Activated CD4-positive, alpha-beta T cell treated with anti-CD3 and anti-CD28 coated beads, Interleukin-2, amount 50 U/mL, for 24 hours (primary cell): ENCODE measurements around the gene ATR.
"Not testable (repeated sequence)": the region's sequence is repeated elsewhere in the genome, so short reads cannot be mapped to it uniquely, and the experiment has no call there.

ENCODE experiments used
- DNase-seq, 2 donors: peaks; one replicate each; pipeline ENCODE4 v3.0.0-alpha.2; 2020; ENCODE audit warnings: low read depth in 1 of 2, low spot score in 1 of 2

The ATR gene

DNA sequence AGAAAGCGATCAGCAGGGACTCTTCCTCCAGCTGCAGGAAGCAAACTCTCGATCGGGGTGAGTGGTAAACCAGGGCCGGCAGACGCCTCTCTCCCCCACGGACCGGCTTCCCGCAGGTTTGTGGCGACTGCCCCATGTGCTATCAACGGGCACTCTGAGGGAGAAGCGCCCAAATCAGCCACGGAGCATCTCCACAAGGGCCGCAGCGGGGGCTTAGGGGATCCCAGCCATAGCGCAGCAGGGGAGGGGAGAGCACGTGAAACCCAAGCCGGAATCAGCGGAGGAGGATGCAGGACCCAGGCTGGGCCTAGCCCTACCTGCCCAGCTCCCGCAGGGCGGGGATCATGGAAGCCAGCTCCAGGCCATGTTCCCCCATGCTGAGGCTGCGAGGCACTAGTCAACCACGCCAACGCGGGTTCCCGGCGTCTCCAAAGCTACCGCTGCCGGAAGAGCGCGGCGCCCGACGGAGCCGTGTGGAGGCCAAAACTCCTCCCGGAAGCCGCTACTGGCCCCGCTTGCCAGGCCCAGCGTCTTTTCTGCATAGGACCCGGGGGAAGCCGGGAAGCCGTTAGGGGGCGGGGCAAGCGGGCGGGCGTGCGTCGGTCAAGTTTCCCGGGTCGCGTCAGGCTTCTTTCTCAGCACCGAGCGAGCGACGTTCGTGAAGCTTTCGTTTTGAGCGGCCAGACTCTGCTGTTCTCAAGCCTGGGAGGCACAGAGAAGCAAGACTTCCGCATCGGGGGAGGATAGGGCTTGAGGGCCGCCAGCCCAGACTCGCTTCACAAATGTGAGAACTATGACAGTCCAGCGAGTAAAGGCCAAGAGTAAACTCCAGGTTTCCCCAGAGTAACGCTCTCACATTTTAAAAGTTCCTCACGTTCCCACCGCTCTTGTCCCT, at the start of gene ATR:
TSS of gene ATR (minus strand) at position 405 of the 895 bp plus-strand sequence. CDS start at position 376, 29 bp downstream.
- DNase-seq: peak; percentile 93 to 94

DNA sequence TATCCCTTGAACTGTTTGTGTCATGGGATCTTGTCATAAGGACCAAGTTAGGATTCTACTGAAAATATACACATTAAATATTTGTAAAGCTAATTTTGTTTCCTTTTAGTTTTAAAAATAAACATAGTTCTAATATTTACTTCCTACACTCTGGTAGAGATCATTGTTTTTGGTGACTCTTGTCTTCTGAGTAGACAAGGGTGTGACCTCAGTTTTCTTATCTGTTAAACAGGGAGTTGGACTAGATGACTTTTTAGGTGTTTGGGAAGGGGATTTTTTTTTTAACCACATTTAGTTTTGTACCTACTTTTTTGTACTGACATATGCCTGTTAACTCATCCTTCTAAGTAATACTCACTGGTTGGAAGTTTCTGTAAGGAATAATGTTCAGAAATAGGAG, 48.4 kb upstream of the ATR start:
- no peak for DNase-seq

DNA sequence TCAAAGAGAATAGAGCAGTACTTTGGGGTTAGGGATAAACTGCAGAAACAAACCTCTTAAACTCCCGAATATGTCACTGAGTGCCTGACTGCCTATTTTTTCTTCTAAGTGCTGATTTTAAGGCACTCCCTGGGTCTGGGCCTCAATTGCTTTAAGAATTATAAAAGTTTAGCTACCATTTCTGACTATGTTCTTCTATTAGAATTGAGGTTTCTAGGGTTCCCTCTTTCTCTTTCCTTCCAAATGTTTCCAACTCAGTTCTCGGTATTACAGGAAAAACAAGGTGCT, 46.6 kb upstream of the ATR start:
- no peak for DNase-seq

DNA sequence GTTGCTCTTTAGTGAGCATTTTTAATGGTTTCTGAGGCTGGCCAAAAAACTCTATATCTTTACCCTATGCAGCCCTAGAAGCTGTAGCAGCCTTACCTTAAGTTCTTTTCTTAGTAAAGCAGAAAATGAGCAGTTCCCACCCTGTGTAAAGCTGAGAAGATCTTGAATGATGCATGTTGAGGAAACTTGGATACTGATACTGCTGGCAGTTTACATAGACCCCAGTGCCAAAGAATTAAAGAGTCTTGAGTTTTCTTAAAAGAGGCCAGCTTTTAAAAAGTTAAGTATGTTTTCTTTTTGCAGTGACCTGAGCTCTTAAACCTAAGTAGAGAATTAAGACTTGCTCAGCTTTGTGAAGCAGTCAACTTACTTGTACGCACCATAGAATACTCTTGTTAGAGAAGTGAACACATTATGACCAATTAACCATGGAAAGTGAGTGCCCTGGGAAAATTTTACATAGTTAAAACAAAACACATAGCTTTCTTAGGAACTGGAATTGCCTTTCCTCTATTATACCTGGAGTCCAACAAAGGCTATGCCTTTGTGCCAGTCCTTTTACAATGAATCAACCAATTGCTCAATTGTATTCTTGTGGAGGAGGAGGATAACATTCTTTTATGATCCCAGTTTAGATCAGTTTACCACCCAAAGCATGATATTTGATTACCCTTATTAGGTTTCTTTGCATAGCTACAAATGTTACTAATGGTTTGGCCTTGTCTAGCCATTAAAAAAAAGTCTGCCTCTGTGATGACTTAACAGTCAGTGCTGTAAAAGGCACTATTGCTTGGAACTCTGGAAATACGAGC, 46.0 kb upstream of the ATR start:
- DNase-seq: no peak

DNA sequence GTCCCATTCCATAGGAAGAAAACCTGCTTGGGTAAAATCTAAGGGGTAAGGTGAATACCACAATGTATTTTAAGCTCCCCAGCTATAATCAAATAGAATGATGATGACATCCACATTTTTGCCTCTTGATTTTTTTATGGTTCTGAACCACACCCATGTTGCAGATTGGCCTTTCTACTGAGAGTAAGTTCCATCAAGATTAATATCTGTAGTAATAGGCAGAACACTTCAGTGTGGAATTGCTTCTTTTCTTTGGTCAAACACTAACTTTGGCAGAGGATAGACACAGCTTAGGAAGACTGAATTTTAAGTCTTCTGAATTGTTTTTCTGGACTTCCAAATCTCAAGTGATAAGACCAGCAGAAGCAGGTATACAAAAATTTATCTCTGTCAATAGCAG, 44.7 kb upstream of the ATR start:
- DNase-seq: no peak

DNA sequence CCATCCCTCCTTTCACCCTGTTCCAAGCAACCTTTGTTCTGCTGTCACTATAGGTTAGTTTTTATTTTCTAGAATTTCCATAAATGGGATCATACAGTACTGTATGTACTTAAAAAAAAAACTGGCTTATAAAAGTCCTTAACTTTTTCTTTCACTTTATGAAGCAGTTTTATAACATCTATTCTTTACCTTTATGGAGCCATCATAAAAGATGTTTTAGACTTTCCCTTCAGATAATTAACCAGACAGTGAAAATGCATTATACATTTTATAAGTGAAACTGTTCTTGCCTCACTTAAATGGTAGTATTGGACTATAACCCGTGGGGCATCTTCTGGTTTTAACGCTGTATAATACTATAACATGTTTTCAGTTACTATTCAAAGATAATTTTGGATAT, 43.9 kb upstream of the ATR start:
- no peak for DNase-seq

DNA sequence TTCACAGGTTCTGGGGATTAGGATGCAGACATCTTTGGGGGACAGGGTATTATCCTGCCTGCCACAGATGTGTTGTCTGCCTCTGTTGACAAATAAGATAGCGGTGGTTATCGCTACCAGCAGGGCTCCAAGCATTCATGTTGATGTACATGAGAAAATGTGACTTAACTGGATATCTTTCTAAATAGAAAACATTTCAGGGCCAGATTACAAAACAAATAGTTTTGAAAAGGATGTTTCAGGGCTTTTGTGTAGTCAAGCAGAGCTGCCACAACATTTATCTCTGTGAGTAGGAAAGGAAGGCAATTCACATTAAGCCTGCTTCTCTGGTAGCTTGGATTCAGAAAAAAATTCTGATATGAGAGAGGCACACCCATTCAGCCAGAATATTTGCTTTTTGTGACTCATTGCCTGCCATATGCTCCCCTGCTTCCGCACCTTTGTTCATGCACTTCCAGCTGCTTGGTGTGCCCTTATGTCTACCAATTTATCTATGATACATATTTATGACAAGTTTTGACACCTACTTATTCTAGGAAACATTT, 40.5 kb upstream of the ATR start:
- DNase-seq: no peak

DNA sequence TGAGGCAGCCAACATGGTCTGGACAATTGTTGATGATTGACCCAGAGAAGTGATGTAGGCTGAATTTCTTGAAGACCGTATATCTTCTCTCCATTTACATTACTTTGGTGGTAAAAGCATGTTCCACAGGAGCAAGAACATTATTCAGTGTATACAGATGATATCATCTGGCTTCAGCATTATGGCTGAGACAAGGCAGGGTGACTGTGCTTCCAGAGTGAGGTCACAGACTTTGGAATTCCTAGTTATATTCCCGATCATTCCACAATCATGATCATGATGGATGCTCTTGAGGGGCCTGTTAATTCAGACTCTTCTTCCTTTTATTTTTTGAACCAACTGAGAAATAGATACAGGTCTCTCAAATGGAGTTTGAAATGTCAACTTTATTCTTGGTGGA, 36.6 kb upstream of the ATR start:
- no peak for DNase-seq

DNA sequence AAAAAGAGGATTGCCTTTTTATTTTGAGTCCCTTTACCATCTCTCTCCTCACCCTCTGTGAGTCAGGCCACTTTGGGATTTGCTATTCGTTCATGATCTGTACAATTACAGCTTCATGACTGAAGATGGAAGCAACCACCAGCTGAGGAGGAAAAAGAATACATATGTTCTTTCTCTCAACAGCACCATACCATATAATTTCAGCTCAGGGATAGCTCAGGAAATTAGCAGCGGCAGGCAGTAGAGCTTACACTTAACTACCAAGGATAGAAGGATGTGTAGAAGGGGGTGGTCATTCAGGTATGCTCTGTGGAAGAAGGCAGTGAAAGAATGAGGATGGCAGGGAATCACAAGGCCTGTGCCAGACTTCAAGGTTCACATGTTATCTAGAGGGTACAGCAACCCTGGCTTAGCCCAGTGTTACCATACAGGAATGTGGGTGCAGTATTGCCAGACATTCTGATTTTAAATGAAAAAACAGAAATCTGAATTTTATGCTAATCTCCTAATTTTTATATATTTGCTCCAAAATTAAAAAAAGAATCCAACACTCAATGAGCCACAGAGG, 35.6 kb upstream of the ATR start:
- no peak for DNase-seq

DNA sequence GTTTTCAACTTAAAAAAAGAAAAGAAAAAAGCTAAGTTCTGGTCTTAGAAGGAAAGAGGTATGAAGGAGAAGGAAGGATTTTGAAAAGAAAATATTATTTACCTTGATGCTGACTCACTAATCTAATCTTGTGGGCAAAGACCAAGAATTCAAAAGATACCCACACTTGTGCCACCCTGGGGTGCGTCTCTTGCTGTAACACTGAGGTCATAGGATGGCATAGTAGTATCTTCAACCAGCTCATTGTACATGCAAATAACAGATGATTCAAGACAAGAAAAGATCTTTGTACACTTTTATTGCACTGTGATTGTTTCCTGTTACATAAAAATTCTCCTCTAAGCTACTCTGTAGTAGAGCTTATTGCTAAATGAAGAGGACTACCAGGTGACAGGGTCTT, 35.0 kb upstream of the ATR start:
- DNase-seq: no peak

DNA sequence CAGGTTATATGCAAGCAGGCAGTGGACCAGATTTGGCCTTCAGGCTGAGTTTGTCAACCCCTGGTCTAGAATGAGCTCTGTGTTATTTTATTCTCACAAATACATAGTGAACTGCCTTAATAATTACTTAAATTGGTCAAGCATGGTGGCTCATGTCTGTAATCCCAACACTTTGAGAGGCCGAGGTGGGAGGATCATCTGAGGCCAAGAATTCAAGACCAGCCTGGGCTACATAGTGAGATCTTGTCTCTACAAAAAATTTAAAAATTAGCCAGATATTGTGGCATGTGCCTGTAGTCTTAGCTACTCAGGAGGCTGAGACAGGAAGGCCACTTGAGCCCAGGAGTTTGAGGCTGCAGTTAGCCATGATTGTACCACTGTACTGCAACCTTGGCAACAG, 32.7 kb upstream of the ATR start:
- no peak for DNase-seq

DNA sequence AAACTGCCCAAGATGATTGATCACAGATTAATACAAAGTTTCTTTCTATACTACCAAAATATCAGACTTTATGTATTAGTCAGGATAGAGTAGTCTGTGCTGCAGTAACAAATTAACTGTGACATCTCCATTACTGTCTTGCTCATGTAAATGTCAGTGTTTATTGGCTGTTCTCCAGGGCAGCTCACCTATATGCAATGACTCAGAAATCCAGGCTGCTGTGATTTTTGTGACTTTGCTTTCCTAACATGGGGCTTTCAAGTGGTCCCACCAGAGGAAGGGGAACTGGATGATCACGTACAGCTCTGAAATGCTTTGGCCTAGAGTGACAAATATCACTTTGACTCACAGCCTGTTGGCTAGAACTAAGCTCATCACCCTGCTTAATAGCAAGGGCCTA, 30.6 kb upstream of the ATR start:
- no peak for DNase-seq

DNA sequence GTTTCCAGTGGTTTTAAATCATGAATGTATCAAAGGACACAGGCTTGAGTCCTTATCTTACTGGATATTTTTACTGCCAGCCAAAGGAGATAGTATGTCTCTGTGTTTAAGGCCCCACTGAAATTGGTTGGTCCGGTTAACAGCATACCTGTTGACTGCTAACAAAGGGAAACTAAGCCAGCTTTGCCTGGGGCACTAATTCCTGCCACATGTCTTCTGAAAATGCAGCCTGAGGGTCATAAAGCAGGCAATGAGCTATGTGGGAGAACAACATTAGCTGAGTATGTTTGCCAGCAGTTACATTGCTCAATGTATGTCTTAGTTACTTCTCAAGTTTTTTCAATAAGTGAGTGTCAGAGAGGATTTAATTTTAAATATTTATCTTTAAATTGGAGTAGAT, 30.1 kb upstream of the ATR start:
- DNase-seq: no peak

DNA sequence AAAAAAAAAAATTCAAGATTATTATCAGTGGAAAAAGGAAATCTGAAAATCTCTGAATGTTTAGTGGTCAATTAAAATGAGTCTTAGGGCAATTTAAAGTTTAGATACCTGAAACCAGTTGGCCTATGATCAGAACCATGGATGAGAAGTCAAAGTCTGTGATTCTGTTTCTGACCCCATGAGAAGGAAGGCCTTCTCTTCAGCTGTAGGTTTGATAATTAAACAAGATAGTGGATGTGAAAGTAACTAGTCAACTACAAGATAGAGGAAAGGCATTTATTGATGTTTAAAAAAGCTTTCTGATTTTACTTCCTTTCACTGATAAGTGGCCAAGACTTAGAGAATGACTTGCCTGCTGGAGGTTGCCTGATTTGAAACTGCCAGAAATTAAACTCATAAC, 26.4 kb upstream of the ATR start:
- DNase-seq: no peak

DNA sequence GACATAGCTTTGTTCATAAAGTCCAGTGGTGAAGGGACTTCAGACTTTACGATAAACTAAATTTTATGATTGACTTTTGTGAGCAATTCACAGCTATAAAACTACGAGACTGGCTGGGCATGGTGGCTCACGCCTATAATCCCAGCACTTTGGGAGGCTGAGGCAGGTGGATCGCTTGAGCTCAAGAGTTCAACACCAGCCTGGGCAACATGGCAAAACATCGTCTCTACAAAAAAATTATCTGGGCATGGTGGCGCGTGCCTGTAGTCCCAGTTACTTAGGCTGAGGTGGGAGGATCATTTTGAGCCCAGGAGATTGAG, 24.8 kb upstream of the ATR start:
- not testable (repeated sequence) for DNase-seq

DNA sequence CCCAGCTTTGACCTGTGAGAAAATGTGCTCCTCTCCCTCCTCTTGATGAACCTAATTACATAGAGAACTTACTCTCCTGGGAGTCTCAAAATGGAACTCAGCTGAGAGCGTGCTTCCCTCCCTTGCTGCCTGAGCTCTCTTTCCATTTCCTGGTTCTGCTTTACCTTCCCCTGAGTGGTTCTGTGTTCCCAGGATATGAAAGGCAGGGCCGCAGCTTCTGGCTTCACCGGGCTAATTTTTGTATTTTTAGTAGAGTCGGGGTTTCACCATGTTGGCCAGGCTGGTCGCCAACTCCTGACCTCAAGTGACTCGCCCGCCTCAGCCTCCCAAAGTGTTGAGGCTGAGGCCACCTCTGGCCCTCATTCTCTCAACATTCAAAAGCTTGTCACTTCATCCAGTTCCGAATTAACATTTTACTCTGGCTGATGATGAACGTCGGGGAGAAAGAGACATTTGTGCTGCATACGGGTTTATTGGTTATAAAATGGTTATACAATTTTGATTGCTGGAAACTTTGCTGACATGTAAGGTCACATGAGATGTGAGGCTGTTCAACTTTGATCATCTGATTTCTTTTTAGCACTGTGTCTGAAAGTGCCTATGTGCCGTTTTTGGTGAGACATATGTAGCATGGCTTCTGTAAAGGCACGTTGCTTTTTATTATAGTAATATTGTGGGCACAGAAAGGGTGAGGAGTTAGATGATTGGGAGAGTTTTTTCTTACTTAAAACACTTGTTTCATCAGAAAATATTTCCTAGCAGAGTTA, 24.3 kb upstream of the ATR start:
- no peak for DNase-seq

DNA sequence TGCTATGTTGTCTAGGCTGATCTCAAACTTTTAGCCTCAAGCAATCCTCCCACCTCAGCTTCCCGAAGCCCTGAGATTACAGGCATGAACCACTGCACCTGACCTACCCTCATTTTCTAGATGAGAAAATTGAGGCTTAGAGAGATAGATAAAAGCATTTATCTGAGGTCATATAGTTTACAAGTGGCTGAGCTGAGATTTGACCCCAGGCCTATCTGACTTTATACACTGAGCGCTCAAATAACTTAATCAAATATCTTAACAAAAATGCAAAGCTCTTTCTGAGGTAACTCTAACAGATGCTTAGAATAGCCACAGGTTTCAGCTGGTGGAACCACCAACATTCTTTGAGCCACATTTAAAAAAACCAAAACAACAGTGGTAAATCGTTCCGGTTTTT, 23.2 kb upstream of the ATR start:
- no peak for DNase-seq

DNA sequence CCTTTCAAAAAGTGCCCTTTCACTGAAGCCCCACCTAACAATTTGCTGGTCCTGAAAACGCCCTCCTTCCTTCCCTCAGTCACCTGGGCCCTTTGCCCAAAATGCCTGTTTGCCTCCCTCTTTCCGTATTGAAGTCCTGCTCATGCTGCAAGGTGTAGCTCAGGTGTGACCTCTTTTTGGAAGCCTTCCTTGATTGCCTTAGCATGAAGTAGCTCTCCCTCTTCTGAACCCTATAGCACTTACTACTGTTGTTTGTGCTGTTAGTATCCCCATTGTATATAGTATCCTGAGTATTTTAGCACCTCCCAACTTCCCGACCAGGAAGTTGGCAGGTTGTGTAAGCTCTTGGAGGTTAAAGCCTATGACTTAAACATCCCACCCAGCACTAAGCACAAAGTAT, 19.4 kb upstream of the ATR start:
- DNase-seq: no peak

DNA sequence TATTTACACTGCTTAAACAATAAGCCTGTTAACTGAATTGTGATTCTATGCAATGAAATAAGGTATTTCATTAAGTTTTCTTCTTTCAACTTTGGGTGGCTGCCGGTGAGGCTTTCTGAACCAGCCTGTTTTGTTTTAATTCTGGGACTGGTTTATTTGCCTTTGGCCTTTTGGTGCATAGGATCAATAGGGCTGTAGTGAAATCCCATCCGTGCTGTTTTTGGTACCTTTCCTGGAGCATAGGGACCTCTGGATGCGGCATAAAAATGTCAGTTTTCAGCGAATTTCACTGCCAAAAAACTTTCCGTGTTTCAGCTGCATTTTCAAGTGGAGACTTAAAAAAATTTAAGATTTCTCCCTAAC, 18.2 kb upstream of the ATR start:
- no peak for DNase-seq

DNA sequence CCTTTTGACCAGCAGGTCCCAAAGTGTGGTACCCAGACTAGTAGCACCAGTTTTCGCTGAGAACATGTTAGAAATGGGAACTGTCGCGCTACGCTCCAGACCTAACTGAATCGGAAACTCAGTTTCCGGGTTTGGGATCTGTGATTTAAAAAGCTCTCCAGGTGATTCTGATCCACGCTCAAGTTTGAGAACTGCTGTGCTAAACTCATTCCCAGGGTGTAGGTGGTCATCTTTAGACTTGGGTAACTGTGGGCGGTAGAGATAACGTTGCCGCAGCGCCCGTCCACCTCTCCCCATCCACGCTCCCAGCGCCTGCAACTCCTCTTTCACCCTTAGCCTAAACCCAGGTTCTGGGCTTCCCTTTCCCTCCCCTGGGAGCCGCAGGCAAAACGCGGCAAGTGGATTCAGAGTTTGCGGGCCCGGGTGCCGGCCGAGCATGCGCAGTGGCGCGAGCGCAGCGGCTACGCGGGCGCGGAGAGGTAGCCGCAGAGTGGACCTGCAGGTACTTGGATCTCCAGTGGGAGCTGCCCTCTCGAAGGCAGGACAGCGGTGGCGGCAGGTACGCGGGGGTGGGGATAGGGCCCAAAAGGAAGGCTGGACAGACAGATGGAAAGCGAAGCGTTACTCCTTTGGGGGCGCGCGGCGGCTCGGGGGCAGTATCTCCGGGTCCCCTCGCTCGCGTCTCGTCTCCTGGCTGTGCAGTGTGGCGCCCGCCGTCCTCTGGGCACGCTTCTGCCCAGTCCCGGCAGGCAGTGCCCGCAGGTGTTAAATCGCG, 17.6 kb upstream of the ATR start, which contains the start of gene PLS1:
TSS of gene PLS1 (plus strand) at position 443 of the 775 bp plus-strand sequence. CDS start 67,845 bp downstream, outside the sequence.
- peak; percentile 76 to 79 for DNase-seq

DNA sequence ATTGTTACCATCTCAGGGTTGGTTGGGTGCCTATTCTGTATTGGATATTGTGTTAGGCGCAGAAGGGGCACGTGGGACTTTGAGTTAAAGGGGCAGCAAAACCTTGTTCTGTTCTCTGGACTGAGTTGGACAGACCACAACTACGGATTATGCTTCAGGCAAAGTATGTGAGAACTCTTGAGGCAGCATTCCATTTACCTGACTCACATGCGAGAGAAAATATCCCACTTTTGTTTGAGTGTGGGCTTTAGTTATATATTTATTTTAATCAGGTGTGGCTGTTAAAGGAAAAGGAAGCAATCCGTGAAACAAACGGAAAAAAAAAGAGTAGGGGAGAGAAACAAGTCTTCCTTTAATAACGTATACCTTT, 17.0 kb upstream of the ATR start:
- no peak for DNase-seq
